Measurements from ENCODE around the gene DMRT3. TPM values are rescaled to one million over a fixed set of nuclear protein-coding genes. Genes with fewer than 3 reads are reported as not detected.
A peak's percentile ranks its signal among the peaks of the same experiment; 100 is the strongest.

DMRT3 gene
- total and polyA plus RNA-seq, 11 donors, result 0.15 TPM; not detected in 10

GRCh38 chr9:975740-976257 lies 656 bp upstream of the DMRT3 start:
- Histone ChIP-seq H3K4me1 (peaks cover 0 to 40% (median 19%) of the 10 kb centered on the region in 12 donors), H3K9me3 (no peaks in the 10 kb centered on the region), H3K4me3 (no peak overlapping the region), H3K36me3 (no peaks in the 10 kb centered on the region), H3K27ac (no peak overlapping the region), H3K27me3 (peaks cover 80 to 100% (median 98%) of the 10 kb centered on the region in 9 donors)
- no peak for ATAC-seq
- DNase-seq, result no peak
- WGBS, 4 donors, result 5 to 11% (median 6%) methylated on average over 23 of the region's 23 CpGs
- TF ChIP-seq CTCF (IDR thresholded peaks at IDR 0.05) (no peak), POLR2A (IDR thresholded peaks at IDR 0.05) (no peak)
- intact Hi-C loops (cut with DNase I), result no loop called here

- no peak for TF ChIP-seq CTCF (IDR thresholded peaks at IDR 0.05)
- TF ChIP-seq POLR2A (IDR thresholded peaks at IDR 0.05), result no peak
- no peaks in the 10 kb centered on the region for H3K9me3 ChIP-seq
- ATAC-seq, result no peak
- no peaks in the 10 kb centered on the region for H3K36me3 ChIP-seq
- DNase-seq, result no peak
- WGBS, 4 donors, result 2 to 4% (median 3%) methylated on average over 21 to 92 of the region's 92 CpGs
- H3K4me3 ChIP-seq, result peak overlapping the region in 2 of 12 donors; percentile 1 to 13
- intact Hi-C loops (cut with DNase I), result no loop called here
- peaks cover 68 to 100% (median 98%) of the 10 kb centered on the region in 9 donors for H3K27me3 ChIP-seq
- no peak overlapping the region for H3K27ac ChIP-seq
- peaks cover 0 to 26% (median 11%) of the 10 kb centered on the region in 12 donors for H3K4me1 ChIP-seq
These were observed 735 bp downstream of the DMRT3 start for GRCh38 chr9:976943-977837.

- 20 to 26% (median 23%) methylated on average over 19 of the region's 19 CpGs for WGBS, 4 donors
- no peak for TF ChIP-seq POLR2A (IDR thresholded peaks at IDR 0.05)
- TF ChIP-seq CTCF (IDR thresholded peaks at IDR 0.05), result no peak
- no peak overlapping the region for H3K4me3 ChIP-seq
- peaks cover 0 to 17% (median 7%) of the 10 kb centered on the region in 12 donors for H3K4me1 ChIP-seq
- DNase-seq, result no peak
- H3K27me3 ChIP-seq, result peaks cover 62 to 100% (median 97%) of the 10 kb centered on the region in 9 donors
- H3K27ac ChIP-seq, result no peak overlapping the region
- intact Hi-C loops (cut with DNase I), result no loop called here
- ATAC-seq, result no peak
- no peaks in the 10 kb centered on the region for H3K36me3 ChIP-seq
- no peaks in the 10 kb centered on the region for H3K9me3 ChIP-seq
These were observed 1.7 kb downstream of the DMRT3 start for GRCh38 chr9:977838-978830.

All from heart left ventricle (tissue), 16 donors.